Adipose tissue (tissue), 3 donors: ENCODE results near the gene LANCL3. TPM values are rescaled to one million over a fixed set of nuclear protein-coding genes. Genes with fewer than 3 reads are reported as not detected.

Experiments used
- H3K27ac ChIP-seq: one replicate; pipeline ENCODE4 v1.5.1; 2013; ENCODE audit warnings: low read depth, low read length
- WGBS, 3 donors: extraction: QIAGEN DNeasy Blood & Tissue Kit; methylation state at CpG; one replicate each; pipeline ENCODE4 v1.1.7; 2013; 5-methylcytosine and 5-hydroxymethylcytosine counted together
- polyA plus RNA-seq, 3 donors: library from polyadenylated mRNA; stranded (reverse); fragments of 200-250 nt; gene quantifications; one replicate each; pipeline ENCODE4 v1.2.3, GENCODE V29; 2013
- donor health status: healthy with polysubstance abuse.
- donor health status: Bipolar disorder and iron deficiency.
- donor health status: healthy.

LANCL3 gene
- polyA plus RNA-seq, 3 donors, result 0.02 to 0.22 (median 0.09) TPM

DNA sequence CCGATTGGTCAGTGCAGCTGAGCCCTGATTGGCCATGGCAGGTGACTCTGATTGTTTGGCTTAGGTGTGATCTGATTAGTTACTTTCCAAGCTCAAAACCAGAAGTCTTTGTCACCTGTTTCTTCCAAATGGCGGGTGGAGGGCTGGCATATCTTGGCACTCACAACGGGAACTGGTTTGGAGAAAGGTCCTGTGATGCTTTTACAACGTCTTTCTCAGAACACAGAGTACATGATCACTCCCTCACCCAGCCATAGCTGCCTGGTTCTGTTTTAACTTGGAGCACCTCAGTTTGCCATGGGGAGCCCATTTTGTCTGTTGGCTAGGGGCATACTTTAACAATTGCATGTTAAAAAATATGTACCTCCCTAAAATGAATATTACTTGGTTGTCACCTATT, 101.1 kb downstream of the LANCL3 start:
- 52 to 90% (median 78%) methylated on average over 4 of the region's 4 CpGs for WGBS, 3 donors
- no peak overlapping the region for H3K27ac ChIP-seq

- no peak overlapping the region for H3K27ac ChIP-seq
Observed at GRCh38 chrX:37676811-37677210, 105.3 kb downstream of the LANCL3 start.

- no peak overlapping the region for H3K27ac ChIP-seq
- WGBS, 3 donors, result 33 to 79% (median 53%) methylated on average over 1 of the region's 1 CpG
Observed at GRCh38 chrX:37677243-37677642, 105.8 kb downstream of the LANCL3 start.

GRCh38 chrX:37677765-37678164, 106.3 kb downstream of the LANCL3 start:
- 87 to 96% (median 96%) methylated on average over 1 of the region's 1 CpG for WGBS, 3 donors
- no peak overlapping the region for H3K27ac ChIP-seq

DNA sequence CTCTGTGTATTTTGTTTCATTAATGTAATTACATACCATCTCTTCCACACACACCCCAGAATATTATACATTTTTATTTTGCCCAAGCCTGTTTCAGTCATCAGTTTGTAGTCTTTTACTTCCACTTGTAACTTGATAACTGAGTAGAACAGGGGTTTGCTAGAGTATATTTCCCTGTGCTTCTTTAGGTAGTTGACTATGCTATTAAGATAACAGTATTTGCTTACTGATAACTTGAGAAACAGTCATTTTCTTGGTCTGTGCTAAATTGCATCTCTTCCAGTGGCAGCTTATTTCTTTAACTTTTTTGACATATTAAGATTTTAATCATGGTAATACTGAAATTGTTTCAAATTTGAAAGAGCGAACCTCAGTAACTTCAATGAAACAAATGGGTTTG, 107.1 kb downstream of the LANCL3 start:
- WGBS, 3 donors, result 68 to 98% (median 87%) methylated on average over 1 of the region's 1 CpG
- H3K27ac ChIP-seq, result no peak overlapping the region

DNA sequence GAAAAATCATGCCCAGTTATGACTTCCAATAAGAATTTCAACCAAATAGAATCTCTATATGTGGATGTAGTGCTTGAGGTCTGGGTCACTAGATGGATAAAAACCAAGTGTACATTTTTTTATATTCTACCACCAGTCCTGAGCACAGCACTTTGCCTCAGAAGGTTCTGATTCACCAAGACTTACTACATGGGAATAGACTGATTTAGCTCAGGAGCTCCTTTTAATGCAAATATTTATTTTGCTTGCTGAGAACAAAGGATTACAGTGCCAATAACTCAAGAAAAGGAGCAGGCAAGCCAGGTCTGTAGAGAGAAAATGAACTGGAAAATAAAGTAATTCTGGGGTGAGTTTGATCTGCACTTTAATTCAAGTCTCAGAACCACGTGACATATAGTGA, 107.8 kb downstream of the LANCL3 start:
- 63 to 96% (median 77%) methylated on average over 1 of the region's 1 CpG for WGBS, 3 donors
- no peak overlapping the region for H3K27ac ChIP-seq

- 27 to 84% (median 57%) methylated on average over 1 of the region's 1 CpG for whole genome bisulfite sequencing, 3 donors
- H3K27ac ChIP-seq, result no peak overlapping the region
Observed at GRCh38 chrX:37679888-37680287, 108.4 kb downstream of the LANCL3 start.

GRCh38 chrX:37684426-37684825, 113.0 kb downstream of the LANCL3 start:
- no peak overlapping the region for H3K27ac ChIP-seq

GRCh38 chrX:37684973-37685372, 113.5 kb downstream of the LANCL3 start:
- H3K27ac ChIP-seq, result no peak overlapping the region
- WGBS, 3 donors, result 53 to 93% (median 76%) methylated on average over 3 of the region's 3 CpGs

DNA sequence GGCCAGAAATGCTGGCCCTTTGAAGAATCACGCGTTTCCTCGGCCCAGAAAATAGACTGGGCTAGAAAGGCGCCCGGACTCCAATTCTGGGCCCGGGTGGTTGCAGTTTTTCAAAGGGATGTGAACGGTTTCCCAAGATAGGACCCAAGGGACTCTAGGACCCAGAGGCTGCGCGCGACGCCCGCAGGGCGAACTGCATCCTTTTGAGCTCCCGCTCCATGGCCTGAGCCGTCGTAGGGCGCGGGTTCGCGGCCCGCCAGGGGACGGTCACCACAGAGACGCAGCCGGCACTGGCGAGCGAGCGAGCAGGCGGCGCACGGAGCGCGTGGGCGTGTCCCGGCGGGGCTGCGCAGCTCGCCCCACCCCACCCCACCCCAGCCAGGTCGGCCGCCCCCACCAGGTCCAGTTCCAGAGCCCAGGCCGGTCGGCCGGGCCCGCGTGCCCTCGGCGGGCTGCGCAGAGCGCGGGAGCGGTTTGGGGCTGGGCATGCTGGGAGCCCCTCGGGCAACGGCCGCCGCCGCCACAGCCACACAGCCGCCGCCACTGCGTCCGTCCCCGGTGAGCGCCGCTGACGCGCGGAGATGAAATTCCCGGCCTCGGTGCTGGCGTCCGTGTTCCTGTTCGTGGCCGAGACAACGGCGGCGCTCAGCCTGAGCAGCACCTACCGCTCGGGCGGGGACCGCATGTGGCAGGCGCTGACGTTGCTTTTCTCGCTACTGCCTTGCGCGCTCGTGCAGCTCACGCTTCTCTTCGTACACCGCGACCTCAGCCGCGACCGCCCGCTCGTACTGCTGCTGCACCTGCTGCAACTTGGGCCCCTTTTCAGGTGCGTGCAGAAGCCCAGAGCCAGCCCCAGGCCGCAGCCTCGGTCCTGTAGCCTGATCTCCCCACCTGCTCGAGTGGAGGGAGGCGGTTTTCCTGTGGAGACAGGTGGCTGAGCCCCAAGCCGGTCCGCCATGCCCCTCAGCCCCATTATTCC, 114.2 kb downstream of the LANCL3 start, which contains the start of gene XK:
Gene XK, plus strand, starts transcription at position 411 of the 979 bp plus-strand sequence. Its CDS starts 171 bp downstream, at position 582.
- no peak within 1 kb of the TSS for H3K27ac ChIP-seq
- WGBS, 3 donors, result 5 to 36% (median 5%) methylated on average over 49 to 97 of the region's 100 CpGs

GRCh38 chrX:37686369-37686995, 115.0 kb downstream of the LANCL3 start:
- no peak overlapping the region for H3K27ac ChIP-seq
- 43 to 76% (median 76%) methylated on average over 9 of the region's 9 CpGs for WGBS, 3 donors

DNA sequence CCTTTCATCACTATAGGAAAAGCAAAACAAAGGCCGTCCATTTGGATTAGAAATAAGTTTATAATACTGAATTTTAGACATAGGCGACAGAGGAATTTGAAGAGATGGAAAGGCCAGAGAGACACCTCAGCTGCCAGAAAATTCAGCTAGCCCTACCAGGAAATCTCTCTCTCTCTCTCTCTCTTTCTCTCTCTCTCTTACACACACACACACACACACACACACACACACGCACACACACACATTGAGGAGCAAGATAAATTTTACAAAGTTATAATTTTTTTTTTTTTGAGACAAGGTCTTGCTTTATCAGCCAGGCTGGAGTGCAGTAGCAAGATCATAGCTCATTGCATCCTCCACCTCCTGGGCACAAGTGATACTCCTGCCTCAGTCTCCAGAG, 115.5 kb downstream of the LANCL3 start:
- 54 to 94% (median 77%) methylated on average over 3 of the region's 3 CpGs for WGBS, 3 donors
- H3K27ac ChIP-seq, result no peak overlapping the region

- H3K27ac ChIP-seq, result no peak overlapping the region
Observed at GRCh38 chrX:37690119-37690518, 118.7 kb downstream of the LANCL3 start.

- no peak overlapping the region for H3K27ac ChIP-seq
Observed at GRCh38 chrX:37692918-37693317, 121.5 kb downstream of the LANCL3 start.

DNA sequence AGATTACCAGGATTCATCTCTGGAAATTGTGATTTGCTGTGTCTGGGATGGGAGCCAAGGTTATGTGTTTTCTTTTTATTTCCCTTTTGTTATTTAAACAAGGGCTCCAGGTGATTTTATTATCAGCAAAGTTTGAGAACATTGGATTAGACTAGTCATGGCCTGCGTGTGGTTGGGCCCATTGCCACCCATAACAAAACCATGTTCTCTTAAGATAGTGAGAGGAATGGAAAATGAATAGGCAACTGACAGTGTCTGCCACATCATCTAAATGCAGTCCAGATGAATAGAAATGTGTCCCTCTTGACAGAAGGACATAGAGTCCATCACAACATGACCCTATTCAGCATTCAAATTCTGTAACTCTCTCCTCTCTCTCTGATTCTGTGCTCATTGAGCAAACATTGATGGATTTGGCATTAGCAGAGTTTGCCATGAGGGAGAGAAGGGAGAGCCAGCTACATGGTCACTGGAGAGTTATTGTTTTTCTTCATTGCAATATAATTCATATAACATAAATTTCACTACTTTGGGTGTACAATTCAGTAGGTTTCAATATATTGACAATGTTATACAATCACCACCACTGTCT, 125.8 kb downstream of the LANCL3 start:
- no peak overlapping the region for H3K27ac ChIP-seq
- WGBS, 3 donors, result 40 to 74% (median 55%) methylated on average over 1 of the region's 1 CpG

More at GRCh38 chrX:37692918-37693317, 121.5 kb downstream of the LANCL3 start:
- WGBS, 3 donors, result 82 to 98% (median 88%) methylated on average over 3 of the region's 3 CpGs

- H3K27ac ChIP-seq, result no peak overlapping the region
- 64 to 85% (median 79%) methylated on average over 2 to 4 of the region's 4 CpGs for WGBS, 3 donors
Observed at GRCh38 chrX:37701588-37701987, 130.1 kb downstream of the LANCL3 start.

DNA sequence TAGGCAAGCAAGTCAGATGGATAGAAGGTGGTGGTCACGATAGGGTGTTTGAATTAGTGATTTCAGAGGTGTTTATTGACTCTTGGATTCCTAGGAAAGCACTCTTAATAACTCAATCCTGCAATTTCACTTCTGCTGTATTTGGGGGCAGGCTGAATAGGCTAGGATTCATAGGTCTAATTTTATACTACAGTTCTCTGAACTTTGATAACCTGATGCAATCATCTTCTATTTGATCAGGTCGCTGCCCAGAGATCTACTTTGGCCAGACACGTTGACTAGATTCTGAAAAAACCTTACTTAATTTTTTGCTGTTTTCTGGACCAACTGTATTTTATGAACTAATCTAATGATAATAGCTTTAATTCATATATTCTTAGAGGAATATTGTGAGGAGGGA, 140.5 kb downstream of the LANCL3 start:
- WGBS, 3 donors, result 59 to 86% (median 63%) methylated on average over 3 of the region's 3 CpGs
- no peak overlapping the region for H3K27ac ChIP-seq

GRCh38 chrX:37712458-37712857, 141.0 kb downstream of the LANCL3 start:
- H3K27ac ChIP-seq, result no peak overlapping the region
- 58 to 86% (median 70%) methylated on average over 3 of the region's 3 CpGs for WGBS, 3 donors

GRCh38 chrX:37714479-37714878, 143.0 kb downstream of the LANCL3 start:
- no peak overlapping the region for H3K27ac ChIP-seq
- 55 to 87% (median 66%) methylated on average over 2 of the region's 2 CpGs for WGBS, 3 donors
